H1 (cell line): Measurements from ENCODE around the gene DBNDD1. TPM values are rescaled to one million over a fixed set of nuclear protein-coding genes. Genes with fewer than 3 reads are reported as not detected.

Experiments used
- ASH2L ChIP-seq: fragments of 200-600, 300-600 bp; sonication (generic); IDR thresholded peaks from one replicate; pipeline ENCODE4 v1.7.1; 2017; ENCODE audit warnings: low read length
- CEBPB ChIP-seq: IDR thresholded peaks from 2 replicates; pipeline ENCODE4 v1.6.1; 2012; ENCODE audit warnings: low read depth, low read length
- FOSL1 ChIP-seq: IDR thresholded peaks from 2 replicates; pipeline ENCODE4 v1.6.1; 2011; ENCODE audit warnings: mild to moderate bottlenecking, low read depth, low read length, moderate library complexity; ENCODE audit not compliant: insufficient read depth
- JUN ChIP-seq: IDR thresholded peaks from 2 replicates; pipeline ENCODE4 v1.6.1; 2011; ENCODE audit warnings: low read depth, mild to moderate bottlenecking, improper control_type of control experiment, low read length
- KDM1A ChIP-seq: fragments of 200-600, 300-600 bp; sonication (generic); IDR thresholded peaks from 2 replicates; pipeline ENCODE4 v1.7.1; 2016; ENCODE audit warnings: mild to moderate bottlenecking, low read length, borderline replicate concordance
- POLR2A ChIP-seq, 2 experiments: IDR thresholded peaks; 1 replicate in 1 of 2; 2 replicates in 1 of 2; pipeline ENCODE4 v1.6.1; 2011; ENCODE audit warnings: low read depth in 2 of 2, low read length in 2 of 2, mild to moderate bottlenecking in 2 of 2; ENCODE audit errors: control extremely low read depth in 1 of 2
- RBBP5 ChIP-seq: IDR thresholded peaks from 2 replicates; pipeline ENCODE4 v1.7.1; 2012; ENCODE audit warnings: low read depth, mild to moderate bottlenecking, inconsistent platforms, low read length, moderate library complexity, borderline replicate concordance
- RNF2 ChIP-seq: fragments of 200-900, 300-1000 bp; sonication (generic); IDR thresholded peaks from 2 replicates; pipeline ENCODE4 v1.7.1; 2016; ENCODE audit warnings: borderline replicate concordance, low read depth, mild to moderate bottlenecking, antibody characterized with exemption, low read length; ENCODE audit not compliant: poor library complexity, severe bottlenecking; ENCODE audit errors: missing control alignments
- SRF ChIP-seq: IDR thresholded peaks from 2 replicates; pipeline ENCODE4 v1.6.1; 2011; ENCODE audit warnings: mild to moderate bottlenecking, low read depth, low read length, moderate library complexity
- polyA plus RNA-seq, 7 experiments: library from polyadenylated mRNA; depleted of rRNA in 3 of 7; stranded (reverse) in 5 of 7; unstranded in 2 of 7; fragments of >200 nt in 5 of 7; fragments of 200-250 nt in 2 of 7; gene quantifications; 1 replicate in 5 of 7; 2 replicates in 1 of 7; 4 replicates in 1 of 7; pipeline versions ENCODE4 v1.2.1 to v1.2.3, GENCODE V29; 2011 to 2013; ENCODE audit warnings: missing spikeins in 2 of 7, mixed read lengths in 2 of 7
- total RNA-seq: library from RNA; stranded (reverse); fragmentation: NEBNext Ultra II Directional; extraction: Animal tissue kit (Norgen Biotek cat#: 25700); gene quantifications from 2 replicates; pipeline ENCODE4 v1.2.1, GENCODE V29; 2021
- TF ChIP-seq, protein P1 (sequence below), 3 experiments: IDR thresholded peaks; 1 replicate in 2 of 3; 2 replicates in 1 of 3; pipeline versions ENCODE4 v1.5.1 to v1.6.1; 2011; ENCODE audit warnings: low read length in 3 of 3, mild to moderate bottlenecking in 3 of 3, inconsistent platforms in 2 of 3, low read depth in 1 of 3, moderate library complexity in 1 of 3; ENCODE audit not compliant: insufficient read depth in 1 of 3; ENCODE audit errors: control extremely low read depth in 1 of 3
- TF ChIP-seq, protein P2 (sequence below): IDR thresholded peaks from 2 replicates; pipeline ENCODE4 v1.6.1; 2012; ENCODE audit warnings: inconsistent platforms

The DBNDD1 gene
- total and polyA plus RNA-seq, 2 of the 8 experiments (the other 6 are each of a cell fraction or from before 2014, with no cell fraction given), result 69.9 to 92.6 TPM

DNA sequence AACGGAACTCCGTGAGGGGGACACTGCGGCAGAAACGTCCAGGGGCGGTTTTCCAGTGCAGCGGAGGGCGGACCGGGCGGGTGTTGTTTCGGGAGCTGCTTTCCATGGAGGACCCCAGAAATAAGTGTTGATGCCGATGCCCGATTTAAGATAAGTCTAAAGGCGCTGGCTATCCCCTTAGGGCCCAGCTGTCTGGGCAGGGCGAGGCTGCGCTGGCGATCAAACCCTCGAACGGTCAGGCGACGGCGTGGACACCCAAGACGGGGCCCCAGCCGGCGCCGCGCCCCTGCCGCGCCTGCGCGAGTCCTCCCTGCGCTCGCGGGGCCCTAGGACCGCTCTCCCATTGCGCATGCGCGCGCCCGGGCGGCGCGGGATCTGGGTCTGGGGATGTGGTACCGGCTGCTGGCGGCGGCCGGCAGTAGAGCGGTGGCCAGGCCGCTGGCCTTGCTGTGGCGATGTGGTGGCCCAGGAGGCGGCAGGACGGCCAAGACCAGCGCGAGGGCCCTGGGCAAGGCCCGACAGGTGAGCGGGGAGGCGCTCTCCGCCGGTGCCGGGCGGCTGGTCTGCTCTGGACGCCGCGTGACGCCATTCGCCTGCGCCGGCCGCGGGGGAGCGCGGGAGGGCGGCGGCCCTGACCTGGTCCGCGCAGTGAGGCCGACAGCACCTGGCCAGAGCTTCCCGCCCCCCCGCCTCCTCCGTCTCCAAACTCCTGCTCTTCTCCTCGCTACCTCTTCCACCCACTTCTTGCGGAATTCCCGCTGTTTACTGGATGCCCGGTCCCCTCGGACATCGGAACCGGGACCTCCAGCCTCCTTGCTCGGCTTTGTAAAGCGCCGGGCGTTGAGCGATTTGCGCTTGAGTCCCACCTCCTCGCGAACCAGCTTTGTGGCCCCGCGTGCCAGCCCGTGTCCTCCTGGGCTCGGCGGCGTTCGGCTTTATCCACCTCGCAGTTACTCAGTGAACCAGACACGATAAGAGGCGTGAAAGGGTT lies 46.7 kb downstream of the DBNDD1 start (continued):
- TF ChIP-seq, protein P1, sequence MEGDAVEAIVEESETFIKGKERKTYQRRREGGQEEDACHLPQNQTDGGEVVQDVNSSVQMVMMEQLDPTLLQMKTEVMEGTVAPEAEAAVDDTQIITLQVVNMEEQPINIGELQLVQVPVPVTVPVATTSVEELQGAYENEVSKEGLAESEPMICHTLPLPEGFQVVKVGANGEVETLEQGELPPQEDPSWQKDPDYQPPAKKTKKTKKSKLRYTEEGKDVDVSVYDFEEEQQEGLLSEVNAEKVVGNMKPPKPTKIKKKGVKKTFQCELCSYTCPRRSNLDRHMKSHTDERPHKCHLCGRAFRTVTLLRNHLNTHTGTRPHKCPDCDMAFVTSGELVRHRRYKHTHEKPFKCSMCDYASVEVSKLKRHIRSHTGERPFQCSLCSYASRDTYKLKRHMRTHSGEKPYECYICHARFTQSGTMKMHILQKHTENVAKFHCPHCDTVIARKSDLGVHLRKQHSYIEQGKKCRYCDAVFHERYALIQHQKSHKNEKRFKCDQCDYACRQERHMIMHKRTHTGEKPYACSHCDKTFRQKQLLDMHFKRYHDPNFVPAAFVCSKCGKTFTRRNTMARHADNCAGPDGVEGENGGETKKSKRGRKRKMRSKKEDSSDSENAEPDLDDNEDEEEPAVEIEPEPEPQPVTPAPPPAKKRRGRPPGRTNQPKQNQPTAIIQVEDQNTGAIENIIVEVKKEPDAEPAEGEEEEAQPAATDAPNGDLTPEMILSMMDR (IDR thresholded peaks at IDR 0.05; ENCODE audit: control extremely low read depth in 1 of 3, insufficient read depth in 1 of 3, low read depth in 1 of 3, low read length in 3 of 3), result no peak
- TF ChIP-seq JUN, result no peak
- TF ChIP-seq POLR2A (IDR thresholded peaks at IDR 0.05; ENCODE audit: control extremely low read depth in 1 of 2, low read depth in 2 of 2, low read length in 2 of 2), result peak; percentile 81 to 98
- TF ChIP-seq, protein P2, sequence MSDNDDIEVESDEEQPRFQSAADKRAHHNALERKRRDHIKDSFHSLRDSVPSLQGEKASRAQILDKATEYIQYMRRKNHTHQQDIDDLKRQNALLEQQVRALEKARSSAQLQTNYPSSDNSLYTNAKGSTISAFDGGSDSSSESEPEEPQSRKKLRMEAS, result peak; percentile 49
- 0 out of 2 replicates have a peak, but pooled peaks have one; percentile 15 for TF ChIP-seq FOSL1
- TF ChIP-seq KDM1A, result no peak
- peak; percentile 90 for TF ChIP-seq ASH2L
- TF ChIP-seq RNF2, result no peak
- TF ChIP-seq CEBPB, result no peak
- peak; percentile 89 for TF ChIP-seq RBBP5
- peak; percentile 61 for TF ChIP-seq SRF
